ENCODE results near the gene CADPS.

CADPS gene

GRCh38 chr3:62919784-62920465, 44.7 kb upstream of the CADPS start:
- Histone ChIP-seq H4K20me1 (ENCODE audit: insufficient read depth) (no peaks in the 10 kb centered on the region), H3K27ac (no peak overlapping the region), H3K4me2 (no peak overlapping the region), H2AFZ (ENCODE audit: low read depth) (no peak overlapping the region), H3K9ac (no peak overlapping the region), H3K79me2 (ENCODE audit: insufficient read depth, low read depth) (no peaks in the 10 kb centered on the region), H3K36me3 (ENCODE audit: insufficient read depth) (no peaks in the 10 kb centered on the region), H3K4me1 (ENCODE audit: low read depth, poor library complexity, severe bottlenecking) (no peaks in the 10 kb centered on the region), H3K27me3 (ENCODE audit: insufficient read depth, low read depth) (no peaks in the 10 kb centered on the region), H3K4me3 (IDR thresholded peaks at IDR 0.05; ENCODE audit: insufficient read depth, low read depth, low read length) (no peak overlapping the region)
- no peak for TF ChIP-seq CTCF (conservative IDR thresholded peaks at IDR 0.05; ENCODE audit: low read depth, low read length)

GRCh38 chr3:62918777-62919176, 43.6 kb upstream of the CADPS start:
- Histone ChIP-seq H3K79me2 (ENCODE audit: insufficient read depth, low read depth) (no peaks in the 10 kb centered on the region), H3K4me2 (no peak overlapping the region), H3K9ac (no peak overlapping the region), H2AFZ (ENCODE audit: low read depth) (no peak overlapping the region), H3K4me1 (ENCODE audit: low read depth, poor library complexity, severe bottlenecking) (no peaks in the 10 kb centered on the region), H3K27ac (no peak overlapping the region), H3K36me3 (ENCODE audit: insufficient read depth) (no peaks in the 10 kb centered on the region), H3K27me3 (ENCODE audit: insufficient read depth, low read depth) (no peaks in the 10 kb centered on the region), H4K20me1 (ENCODE audit: insufficient read depth) (no peaks in the 10 kb centered on the region), H3K4me3 (IDR thresholded peaks at IDR 0.05; ENCODE audit: insufficient read depth, low read depth, low read length) (no peak overlapping the region)
- no peak for TF ChIP-seq CTCF (conservative IDR thresholded peaks at IDR 0.05; ENCODE audit: low read depth, low read length)

- no peaks in the 10 kb centered on the region for H3K79me2 ChIP-seq (ENCODE audit: insufficient read depth, low read depth)
- H3K4me1 ChIP-seq (ENCODE audit: low read depth, poor library complexity, severe bottlenecking): no peaks in the 10 kb centered on the region
- no peak for TF ChIP-seq CTCF (conservative IDR thresholded peaks at IDR 0.05; ENCODE audit: low read depth, low read length)
- H3K27me3 ChIP-seq (ENCODE audit: insufficient read depth, low read depth): no peaks in the 10 kb centered on the region
- no peak overlapping the region for H3K27ac ChIP-seq
- no peak overlapping the region for H3K4me2 ChIP-seq
- H3K36me3 ChIP-seq (ENCODE audit: insufficient read depth): no peaks in the 10 kb centered on the region
- no peak overlapping the region for H2AFZ ChIP-seq (ENCODE audit: low read depth)
- H4K20me1 ChIP-seq (ENCODE audit: insufficient read depth): no peaks in the 10 kb centered on the region
- no peak overlapping the region for H3K9ac ChIP-seq
- no peak overlapping the region for H3K4me3 ChIP-seq (IDR thresholded peaks at IDR 0.05; ENCODE audit: insufficient read depth, low read depth, low read length)
Measured at GRCh38 chr3:62918131-62918530, 42.9 kb upstream of the CADPS start.

- no peak overlapping the region for H3K4me2 ChIP-seq
- no peaks in the 10 kb centered on the region for H3K4me1 ChIP-seq (ENCODE audit: low read depth, poor library complexity, severe bottlenecking)
- H2AFZ ChIP-seq (ENCODE audit: low read depth): no peak overlapping the region
- H3K27me3 ChIP-seq (ENCODE audit: insufficient read depth, low read depth): no peaks in the 10 kb centered on the region
- no peak overlapping the region for H3K27ac ChIP-seq
- no peak for TF ChIP-seq CTCF (conservative IDR thresholded peaks at IDR 0.05; ENCODE audit: low read depth, low read length)
- H3K9ac ChIP-seq: no peak overlapping the region
- no peaks in the 10 kb centered on the region for H3K36me3 ChIP-seq (ENCODE audit: insufficient read depth)
- no peak overlapping the region for H3K4me3 ChIP-seq (IDR thresholded peaks at IDR 0.05; ENCODE audit: insufficient read depth, low read depth, low read length)
- H3K79me2 ChIP-seq (ENCODE audit: insufficient read depth, low read depth): no peaks in the 10 kb centered on the region
- H4K20me1 ChIP-seq (ENCODE audit: insufficient read depth): no peaks in the 10 kb centered on the region
Measured at GRCh38 chr3:62911526-62911925, 36.3 kb upstream of the CADPS start.

Measured in KMS-11 (cell line).